ENCODE results near the gene SASH1.

Gene SASH1

DNA sequence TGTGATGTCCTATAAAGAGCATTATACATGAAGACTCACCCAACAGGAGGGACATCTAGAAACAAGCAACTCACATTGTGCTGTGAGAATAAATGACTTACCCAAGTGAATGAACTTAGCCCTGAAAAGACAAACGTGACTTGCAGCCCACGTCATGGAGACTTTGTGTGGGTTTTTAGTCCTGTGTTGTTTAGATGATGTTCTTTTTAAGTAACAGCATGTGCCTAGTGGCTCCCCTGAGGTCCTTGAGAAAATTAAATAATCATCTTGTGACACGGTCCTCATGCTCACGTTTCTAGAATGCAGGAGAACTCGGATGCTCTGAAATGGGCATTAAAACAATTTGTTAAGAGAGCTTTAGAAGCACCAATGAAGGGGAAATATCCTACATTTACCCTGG, 165.1 kb downstream of the SASH1 start:
- TF ChIP-seq, protein P1, sequence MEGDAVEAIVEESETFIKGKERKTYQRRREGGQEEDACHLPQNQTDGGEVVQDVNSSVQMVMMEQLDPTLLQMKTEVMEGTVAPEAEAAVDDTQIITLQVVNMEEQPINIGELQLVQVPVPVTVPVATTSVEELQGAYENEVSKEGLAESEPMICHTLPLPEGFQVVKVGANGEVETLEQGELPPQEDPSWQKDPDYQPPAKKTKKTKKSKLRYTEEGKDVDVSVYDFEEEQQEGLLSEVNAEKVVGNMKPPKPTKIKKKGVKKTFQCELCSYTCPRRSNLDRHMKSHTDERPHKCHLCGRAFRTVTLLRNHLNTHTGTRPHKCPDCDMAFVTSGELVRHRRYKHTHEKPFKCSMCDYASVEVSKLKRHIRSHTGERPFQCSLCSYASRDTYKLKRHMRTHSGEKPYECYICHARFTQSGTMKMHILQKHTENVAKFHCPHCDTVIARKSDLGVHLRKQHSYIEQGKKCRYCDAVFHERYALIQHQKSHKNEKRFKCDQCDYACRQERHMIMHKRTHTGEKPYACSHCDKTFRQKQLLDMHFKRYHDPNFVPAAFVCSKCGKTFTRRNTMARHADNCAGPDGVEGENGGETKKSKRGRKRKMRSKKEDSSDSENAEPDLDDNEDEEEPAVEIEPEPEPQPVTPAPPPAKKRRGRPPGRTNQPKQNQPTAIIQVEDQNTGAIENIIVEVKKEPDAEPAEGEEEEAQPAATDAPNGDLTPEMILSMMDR (IDR thresholded peaks at IDR 0.05; ENCODE audit: insufficient read depth, low read length, poor library complexity, severe bottlenecking), result no peak
- TF ChIP-seq EZH2phosphoT487 (conservative IDR thresholded peaks at IDR 0.05; ENCODE audit: low read length), result no peak
- Histone ChIP-seq H3K9ac (ENCODE audit: low read length) (no peak overlapping the region), H3K27me3 (ENCODE audit: low read length) (no peaks in the 10 kb centered on the region), H4K20me1 (ENCODE audit: low read depth, low read length) (no peaks in the 10 kb centered on the region), H3K36me3 (ENCODE audit: low read length) (no peaks in the 10 kb centered on the region), H3K27ac (ENCODE audit: low read depth, low read length) (no peak overlapping the region), H3K79me2 (ENCODE audit: insufficient read depth, low read length) (no peaks in the 10 kb centered on the region), H3K9me2 (replicated peaks; ENCODE audit: insufficient read depth, low read length) (no peaks in the 10 kb centered on the region), H3K4me3 (ENCODE audit: insufficient read depth, low read length, poor library complexity, severe bottlenecking) (no peak overlapping the region), H3F3A (ENCODE audit: insufficient read depth) (no peaks in the 10 kb centered on the region), H2AFZ (ENCODE audit: low read depth, low read length, severe bottlenecking) (no peak overlapping the region), H3K4me2 (ENCODE audit: low read depth, low read length, poor library complexity, severe bottlenecking) (no peak overlapping the region), H3K9me3 (ENCODE audit: insufficient read depth, low read length) (no peaks in the 10 kb centered on the region)

DNA sequence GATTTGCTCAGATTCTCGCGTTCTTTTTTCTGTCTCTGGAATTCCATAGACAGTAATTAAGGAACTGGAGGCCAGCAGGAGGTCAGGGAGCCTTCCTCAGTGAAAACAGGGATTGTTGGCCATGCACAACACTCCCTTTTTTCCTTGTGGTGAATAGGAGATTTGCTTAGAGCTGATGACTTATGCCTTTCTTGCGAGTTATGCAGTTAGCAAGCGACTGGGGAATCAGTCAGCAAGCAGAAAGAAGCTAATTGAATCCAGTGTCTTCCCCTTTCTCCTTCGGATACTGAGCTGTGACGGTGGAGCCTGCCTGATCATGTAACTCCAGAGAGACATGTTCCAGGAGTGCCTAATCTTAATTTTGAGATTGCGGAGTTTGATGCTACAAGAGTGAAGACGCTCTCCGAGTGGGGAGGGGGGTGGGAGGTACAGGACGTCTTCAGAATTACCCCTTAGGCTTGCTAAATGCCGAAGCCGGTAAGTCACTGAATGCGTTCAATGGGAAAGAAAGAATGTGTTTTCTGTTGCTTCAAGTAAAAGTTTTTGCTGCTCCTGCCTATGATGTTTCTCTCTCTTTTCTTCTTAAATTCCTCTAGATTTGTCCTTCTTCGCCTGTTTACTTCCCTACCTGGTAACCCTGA, 165.9 kb downstream of the SASH1 start:
- no peak overlapping the region for H3K4me3 ChIP-seq (ENCODE audit: insufficient read depth, low read length, poor library complexity, severe bottlenecking)
- no peak overlapping the region for H3K27ac ChIP-seq (ENCODE audit: low read depth, low read length)
- H3F3A ChIP-seq (ENCODE audit: insufficient read depth), result no peaks in the 10 kb centered on the region
- no peaks in the 10 kb centered on the region for H3K36me3 ChIP-seq (ENCODE audit: low read length)
- TF ChIP-seq, protein P1 (IDR thresholded peaks at IDR 0.05; ENCODE audit: insufficient read depth, low read length, poor library complexity, severe bottlenecking), result no peak
- no peak for TF ChIP-seq EZH2phosphoT487 (conservative IDR thresholded peaks at IDR 0.05; ENCODE audit: low read length)
- no peaks in the 10 kb centered on the region for H3K27me3 ChIP-seq (ENCODE audit: low read length)
- H3K9me3 ChIP-seq (ENCODE audit: insufficient read depth, low read length), result no peaks in the 10 kb centered on the region
- H2AFZ ChIP-seq (ENCODE audit: low read depth, low read length, severe bottlenecking), result no peak overlapping the region
- no peaks in the 10 kb centered on the region for H4K20me1 ChIP-seq (ENCODE audit: low read depth, low read length)
- no peaks in the 10 kb centered on the region for H3K79me2 ChIP-seq (ENCODE audit: insufficient read depth, low read length)
- H3K4me2 ChIP-seq (ENCODE audit: low read depth, low read length, poor library complexity, severe bottlenecking), result no peak overlapping the region
- H3K9ac ChIP-seq (ENCODE audit: low read length), result no peak overlapping the region
- no peaks in the 10 kb centered on the region for H3K9me2 ChIP-seq (replicated peaks; ENCODE audit: insufficient read depth, low read length)

DNA sequence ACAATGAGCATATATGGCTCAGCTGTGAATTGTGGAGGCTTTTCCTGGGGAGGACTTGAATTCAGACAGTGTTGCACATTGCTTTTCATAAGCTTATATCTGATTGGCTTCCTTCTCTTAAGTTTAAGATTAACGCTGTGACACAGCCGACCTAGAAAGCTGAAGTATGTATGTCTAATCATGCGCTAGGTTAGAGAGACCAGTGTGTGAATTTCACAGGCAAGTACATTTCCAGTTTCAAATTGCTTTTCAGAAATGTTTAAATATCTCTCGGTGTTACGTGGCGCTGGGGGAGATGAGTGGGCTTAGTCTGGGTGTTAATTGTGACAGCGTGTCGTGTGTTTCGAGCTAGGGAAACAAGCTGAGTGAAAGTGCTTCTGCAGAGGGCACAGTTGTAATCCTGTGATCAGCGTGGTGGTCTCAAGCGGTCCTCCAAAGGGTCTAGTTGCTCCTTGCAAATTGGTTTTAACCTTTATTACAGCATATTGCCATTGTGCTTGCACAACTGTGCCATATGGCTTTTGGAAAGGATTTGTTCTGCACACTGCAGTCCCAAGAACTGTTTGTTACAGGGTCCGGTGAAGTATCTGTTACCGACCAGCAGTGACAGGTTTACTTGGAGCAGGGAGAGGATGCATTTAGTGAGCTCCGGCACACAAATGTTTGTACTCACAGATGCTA, 166.6 kb downstream of the SASH1 start:
- Histone ChIP-seq H2AFZ (ENCODE audit: low read depth, low read length, severe bottlenecking) (no peak overlapping the region), H3K27me3 (ENCODE audit: low read length) (no peaks in the 10 kb centered on the region), H3K4me3 (ENCODE audit: insufficient read depth, low read length, poor library complexity, severe bottlenecking) (no peak overlapping the region), H3K27ac (ENCODE audit: low read depth, low read length) (no peak overlapping the region), H3K9me2 (replicated peaks; ENCODE audit: insufficient read depth, low read length) (no peaks in the 10 kb centered on the region), H3K4me2 (ENCODE audit: low read depth, low read length, poor library complexity, severe bottlenecking) (no peak overlapping the region), H3K79me2 (ENCODE audit: insufficient read depth, low read length) (no peaks in the 10 kb centered on the region), H3K9ac (ENCODE audit: low read length) (no peak overlapping the region), H4K20me1 (ENCODE audit: low read depth, low read length) (no peaks in the 10 kb centered on the region), H3F3A (ENCODE audit: insufficient read depth) (no peaks in the 10 kb centered on the region), H3K9me3 (ENCODE audit: insufficient read depth, low read length) (no peaks in the 10 kb centered on the region), H3K36me3 (ENCODE audit: low read length) (no peaks in the 10 kb centered on the region)
- no peak for TF ChIP-seq EZH2phosphoT487 (conservative IDR thresholded peaks at IDR 0.05; ENCODE audit: low read length)
- TF ChIP-seq, protein P1 (IDR thresholded peaks at IDR 0.05; ENCODE audit: insufficient read depth, low read length, poor library complexity, severe bottlenecking), result no peak

Measured in SU-DHL-6 (cell line).